PC-3 (cell line): ENCODE data around the gene PRXL2B. TPM values are rescaled to one million over a fixed set of nuclear protein-coding genes. Genes with fewer than 3 reads are reported as not detected.

Source experiments
- ATAC-seq: fragments of 200-7000 bp; cut with Tn5 transposase; 2 replicates; pipeline ENCODE4 v1.9.1; 2020; ENCODE audit warnings: mild to moderate bottlenecking, moderate library complexity
- BruUV-seq: library from RNA; stranded (reverse); fragments of 400-500 nt; replicated peaks from 2 replicates; lab custom pipeline; 2021; lab: Mats Ljungman, UMichigan
- CTCF ChIA-PET: fragments of 300-600 bp; sonication (Branson Sonifier 250); formaldehyde crosslinking; loops from one replicate; lab custom pipeline; 2022; ENCODE audit warnings: antibody characterized with exemption; lab: Charles Lee
- POLR2A ChIA-PET: fragments of 300-600 bp; sonication (Branson Sonifier 250); formaldehyde crosslinking; loops from one replicate; lab custom pipeline; 2022; ENCODE audit warnings: antibody characterized with exemption; ENCODE audit not compliant: unreplicated experiment; lab: Charles Lee
- DNase-seq: peaks from one replicate; pipeline ENCODE4 v3.0.0-alpha.2; 2015
- H2AFZ ChIP-seq: fragments of 300-600 bp; sonication (generic); 2 replicates; pipeline ENCODE4 v1.6.0; 2016; ENCODE audit warnings: antibody characterized with exemption, low read length
- H3F3A ChIP-seq: fragments of 300-600 bp; sonication (generic); one replicate; pipeline ENCODE4 v1.6.0; 2017; ENCODE audit warnings: antibody characterized with exemption, low read length, control low read depth, mild to moderate bottlenecking; ENCODE audit not compliant: unreplicated experiment
- H3K27ac ChIP-seq: fragments of 300-600 bp; sonication (generic); 2 replicates; pipeline ENCODE4 v1.5.1; 2016; ENCODE audit warnings: mild to moderate bottlenecking, low read length
- H3K27me3 ChIP-seq: fragments of 300-600 bp; sonication (generic); 2 replicates; pipeline ENCODE4 v1.6.1; 2016; ENCODE audit warnings: low read length, mixed read lengths
- H3K36me3 ChIP-seq: fragments of 300-600 bp; sonication (generic); 2 replicates; pipeline ENCODE4 v1.6.1; 2016; ENCODE audit warnings: low read depth, mixed run types, low read length, mixed read lengths
- H3K4me1 ChIP-seq: fragments of 300-600 bp; sonication (generic); 2 replicates; pipeline ENCODE4 v1.5.1; 2016; ENCODE audit warnings: low read length; ENCODE audit not compliant: insufficient read depth
- H3K4me2 ChIP-seq: fragments of 300-600 bp; sonication (generic); 2 replicates; pipeline ENCODE4 v1.6.0; 2016; ENCODE audit warnings: low read length
- H3K4me3 ChIP-seq: fragments of 300-600 bp; sonication (generic); 2 replicates; pipeline ENCODE4 v1.5.1; 2016; ENCODE audit warnings: mild to moderate bottlenecking, low read length, mixed read lengths
- H3K79me2 ChIP-seq: fragments of 300-600 bp; sonication (generic); 2 replicates; pipeline ENCODE4 v1.6.1; 2017; ENCODE audit warnings: low read length, mixed read lengths
- H3K9ac ChIP-seq: fragments of 300-600 bp; sonication (generic); 2 replicates; pipeline ENCODE4 v1.6.0; 2016; ENCODE audit warnings: mild to moderate bottlenecking, low read length
- H3K9me2 ChIP-seq: fragments of 300-600 bp; sonication (generic); replicated peaks from 2 replicates; pipeline ENCODE4 v1.6.1; 2016; ENCODE audit warnings: mixed run types, low read length, mixed read lengths
- H3K9me3 ChIP-seq: fragments of 300-600 bp; sonication (generic); 2 replicates; pipeline ENCODE4 v1.6.1; 2016; ENCODE audit warnings: low read length, mixed read lengths
- H4K20me1 ChIP-seq: fragments of 300-600 bp; sonication (generic); 2 replicates; pipeline ENCODE4 v1.6.1; 2016; ENCODE audit warnings: low read length, mixed read lengths
- EZH2 ChIP-seq: fragments of 300-600 bp; sonication (generic); IDR thresholded peaks from one replicate; pipeline ENCODE4 v1.6.1; 2017; ENCODE audit warnings: antibody characterized with exemption, mild to moderate bottlenecking, low read length; ENCODE audit not compliant: unreplicated experiment
- EZH2phosphoT487 ChIP-seq: fragments of 300-600 bp; sonication (generic); IDR thresholded peaks from 2 replicates; pipeline ENCODE4 v1.6.1; 2018; ENCODE audit warnings: mild to moderate bottlenecking, antibody characterized with exemption, low read length, borderline replicate concordance
- intact Hi-C: fragments of 100-400 bp; cut with micrococcal nuclease; formaldehyde crosslinking; loops from 2 replicates; pipeline ENCODE4 v1.9.0; 2023
- total RNA-seq: library from RNA; depleted of rRNA; stranded (reverse); fragments of >200 nt; gene quantifications from 2 replicates; pipeline ENCODE4 v1.2.3, GENCODE V29; 2014
- TF ChIP-seq, protein P1 (sequence below): fragments of 300-600 bp; sonication (generic); conservative IDR thresholded peaks from 2 replicates; pipeline ENCODE4 v1.5.1; 2017; ENCODE audit warnings: antibody characterized with exemption, low read depth, mild to moderate bottlenecking, low read length

Gene PRXL2B
- total RNA-seq, 1 experiment from 2014 or later, result 75.0 TPM

GRCh38 chr1:2561446-2561845, 25.1 kb upstream of the PRXL2B start:
- no peaks in the 10 kb centered on the region for H3K79me2 ChIP-seq
- intact Hi-C loops, result no loop called here
- no peak overlapping the region for H3K4me3 ChIP-seq
- H3K9me3 ChIP-seq, result no peaks in the 10 kb centered on the region
- H2AFZ ChIP-seq, result no peak overlapping the region
- no peak overlapping the region for H3K4me2 ChIP-seq
- ATAC-seq, result no peak
- no peaks in the 10 kb centered on the region for H3K9me2 ChIP-seq
- no peak overlapping the region for H3K9ac ChIP-seq
- no TSS peak for BruUV-seq
- H4K20me1 ChIP-seq, result no peaks in the 10 kb centered on the region
- TF ChIP-seq EZH2phosphoT487, result no peak
- TF ChIP-seq EZH2, result no peak
- TF ChIP-seq, protein P1, sequence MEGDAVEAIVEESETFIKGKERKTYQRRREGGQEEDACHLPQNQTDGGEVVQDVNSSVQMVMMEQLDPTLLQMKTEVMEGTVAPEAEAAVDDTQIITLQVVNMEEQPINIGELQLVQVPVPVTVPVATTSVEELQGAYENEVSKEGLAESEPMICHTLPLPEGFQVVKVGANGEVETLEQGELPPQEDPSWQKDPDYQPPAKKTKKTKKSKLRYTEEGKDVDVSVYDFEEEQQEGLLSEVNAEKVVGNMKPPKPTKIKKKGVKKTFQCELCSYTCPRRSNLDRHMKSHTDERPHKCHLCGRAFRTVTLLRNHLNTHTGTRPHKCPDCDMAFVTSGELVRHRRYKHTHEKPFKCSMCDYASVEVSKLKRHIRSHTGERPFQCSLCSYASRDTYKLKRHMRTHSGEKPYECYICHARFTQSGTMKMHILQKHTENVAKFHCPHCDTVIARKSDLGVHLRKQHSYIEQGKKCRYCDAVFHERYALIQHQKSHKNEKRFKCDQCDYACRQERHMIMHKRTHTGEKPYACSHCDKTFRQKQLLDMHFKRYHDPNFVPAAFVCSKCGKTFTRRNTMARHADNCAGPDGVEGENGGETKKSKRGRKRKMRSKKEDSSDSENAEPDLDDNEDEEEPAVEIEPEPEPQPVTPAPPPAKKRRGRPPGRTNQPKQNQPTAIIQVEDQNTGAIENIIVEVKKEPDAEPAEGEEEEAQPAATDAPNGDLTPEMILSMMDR, result no peak
- H3F3A ChIP-seq, result no peaks in the 10 kb centered on the region
- no peak for DNase-seq
- ChIA-PET POLR2A (no interaction called here), CTCF (interaction anchor here (0.6 to 1.0 kb wide), 2 partner anchors 11 to 76 kb away, joined by 3 to 7 read pairs; no protein-coding TSS in a partner anchor)
- H3K27me3 ChIP-seq, result 0 out of 2 replicates have a peak, but pooled peaks cover 6% of the 10 kb centered on the region
- H3K27ac ChIP-seq, result no peak overlapping the region
- H3K36me3 ChIP-seq, result no peaks in the 10 kb centered on the region
- peaks cover 7% of the 10 kb centered on the region; the same call in 1 of the 2 replicates for H3K4me1 ChIP-seq

- H3K4me3 ChIP-seq, result no peak overlapping the region
- H3K9ac ChIP-seq, result no peak overlapping the region
- no peaks in the 10 kb centered on the region for H3K79me2 ChIP-seq
- no peaks in the 10 kb centered on the region for H3K4me1 ChIP-seq
- no peak overlapping the region for H2AFZ ChIP-seq
- no peak for ATAC-seq
- no peaks in the 10 kb centered on the region for H3K9me2 ChIP-seq
- H3K27ac ChIP-seq, result no peak overlapping the region
- no peaks in the 10 kb centered on the region for H4K20me1 ChIP-seq
- BruUV-seq, result no TSS peak
- H3K36me3 ChIP-seq, result no peaks in the 10 kb centered on the region
- TF ChIP-seq, protein P1, result peak; percentile 71
- TF ChIP-seq EZH2phosphoT487, result no peak
- no peaks in the 10 kb centered on the region for H3F3A ChIP-seq
- ChIA-PET CTCF (interaction anchor here (0.6 to 1.0 kb wide), 3 partner anchors 10 to 276 kb away, joined by 3 to 13 read pairs (median 7); no protein-coding TSS in a partner anchor), POLR2A (no interaction called here)
- intact Hi-C loops, result no loop called here
- DNase-seq, result no peak
- H3K27me3 ChIP-seq, result 0 out of 2 replicates have a peak, but pooled peaks cover 6% of the 10 kb centered on the region
- no peaks in the 10 kb centered on the region for H3K9me3 ChIP-seq
- H3K4me2 ChIP-seq, result no peak overlapping the region
These were observed 24.4 kb upstream of the PRXL2B start for GRCh38 chr1:2561898-2562895.
